Aorta (tissue), 5 donors: ENCODE results near the gene APEH. TPM values are rescaled to one million over a fixed set of nuclear protein-coding genes. Genes with fewer than 3 reads are reported as not detected.

Experiments used
- ATAC-seq: fragments of 200-7000 bp; cut with Tn5 transposase; one replicate; pipeline ENCODE4 v1.9.1; 2022; ENCODE audit warnings: moderate library complexity; ENCODE audit not compliant: low FRiP score
- DNase-seq, 2 donors: peaks; one replicate each; pipeline ENCODE4 v3.0.0-alpha.2; 2020
- H3K27ac ChIP-seq, 2 donors: one replicate each; pipeline ENCODE4 v1.5.1; 2013; ENCODE audit warnings: low read length in 2 of 2, mild to moderate bottlenecking in 2 of 2, moderate library complexity in 2 of 2, control low read depth in 1 of 2, inconsistent platforms in 1 of 2, low read depth in 1 of 2
- H3K27me3 ChIP-seq, 2 donors: one replicate each; pipeline ENCODE4 v1.6.1; 2013; ENCODE audit warnings: control low read depth in 1 of 2, low read length in 1 of 2, mild to moderate bottlenecking in 1 of 2, moderate library complexity in 1 of 2; ENCODE audit not compliant: insufficient read depth in 2 of 2, control insufficient read depth in 1 of 2
- H3K36me3 ChIP-seq, 2 donors: one replicate each; pipeline ENCODE4 v1.6.1; 2013; ENCODE audit warnings: control low read depth in 1 of 2, low read length in 1 of 2, mild to moderate bottlenecking in 1 of 2; ENCODE audit not compliant: insufficient read depth in 2 of 2, control insufficient read depth in 1 of 2
- H3K4me1 ChIP-seq, 2 donors: one replicate each; pipeline ENCODE4 v1.6.1; 2013; ENCODE audit warnings: low read length in 2 of 2, control low read depth in 1 of 2, mild to moderate bottlenecking in 1 of 2, moderate library complexity in 1 of 2; ENCODE audit not compliant: insufficient read depth in 2 of 2, control insufficient read depth in 1 of 2
- H3K4me3 ChIP-seq, 2 donors: one replicate each; pipeline ENCODE4 v1.5.1; 2013; ENCODE audit warnings: low read length in 2 of 2, control low read depth in 1 of 2, mild to moderate bottlenecking in 1 of 2
- H3K9me3 ChIP-seq: one replicate; pipeline ENCODE4 v1.6.1; 2013; ENCODE audit warnings: mild to moderate bottlenecking, low read length; ENCODE audit not compliant: control insufficient read depth
- WGBS, 2 donors: extraction: QIAGEN DNeasy Blood & Tissue Kit; methylation state at CpG; one replicate each; pipeline ENCODE4 v1.1.7; 2013; 5-methylcytosine and 5-hydroxymethylcytosine counted together
- intact Hi-C, 2 donors: fragments of 100-400 bp; cut with DNase I; formaldehyde crosslinking; loops; one replicate each; pipeline versions ENCODE4 v1.14.2 to v1.15.0; 2022
- polyA plus RNA-seq, 2 donors: library from polyadenylated mRNA; stranded (reverse); fragments of 200-250 nt; gene quantifications; one replicate each; pipeline ENCODE4 v1.2.3, GENCODE V29; 2013
- total RNA-seq, 2 donors: library from RNA; stranded (reverse); fragmentation: NEBNext Ultra II Directional; extraction: Animal tissue kit (Norgen Biotek cat#: 25700); gene quantifications; one replicate each; pipeline ENCODE4 v1.2.1, GENCODE V29; 2021
- donor health status: healthy with polysubstance abuse.
- donor health status: Bipolar disorder and iron deficiency.
- donor health status: DM: no; HTN: no; CAD: no.
- donor health status: DM: no; HTN: no; CAD: no.
- donor health status: DM: yes; HTN: yes; CAD: no.

APEH gene
- total and polyA plus RNA-seq, 4 donors, result 30.3 to 53.6 (median 49.4) TPM

- WGBS, 2 donors, result 52 to 57% methylated on average over 5 of the region's 5 CpGs
- H3K27ac ChIP-seq, result no peak overlapping the region
- no peaks in the 10 kb centered on the region for H3K36me3 ChIP-seq
- DNase-seq (no peak), ATAC-seq (no peak)
- intact Hi-C loops, result loop anchor here in 1 of 2 donors (5.0 kb wide), 1 partner anchor 102 kb away; no protein-coding TSS in a partner anchor
- H3K9me3 ChIP-seq, result no peaks in the 10 kb centered on the region
- H3K27me3 ChIP-seq, result no peaks in the 10 kb centered on the region
- H3K4me3 ChIP-seq, result no peak overlapping the region
- H3K4me1 ChIP-seq, result no peaks in the 10 kb centered on the region
Measured at GRCh38 chr3:49668861-49669260, 5.3 kb upstream of the APEH start.

GRCh38 chr3:49669352-49669751 is 4.8 kb upstream of the APEH start:
- Histone ChIP-seq H3K9me3 (no peaks in the 10 kb centered on the region), H3K4me1 (no peaks in the 10 kb centered on the region), H3K4me3 (no peak overlapping the region), H3K36me3 (no peaks in the 10 kb centered on the region), H3K27me3 (no peaks in the 10 kb centered on the region), H3K27ac (no peak overlapping the region)
- intact Hi-C loops, result loop anchor here in 1 of 2 donors (5.0 kb wide), 1 partner anchor 102 kb away; no protein-coding TSS in a partner anchor
- ATAC-seq (no peak), DNase-seq (no peak)
- whole genome bisulfite sequencing, 2 donors, result 63 to 65% methylated on average over 3 of the region's 3 CpGs

GRCh38 chr3:49670940-49671290 is 3.2 kb upstream of the APEH start:
- H3K36me3 ChIP-seq, result no peaks in the 10 kb centered on the region
- no peaks in the 10 kb centered on the region for H3K9me3 ChIP-seq
- H3K4me3 ChIP-seq, result no peak overlapping the region
- DNase-seq (no peak), ATAC-seq (no peak)
- WGBS, 2 donors, result 58 to 64% methylated on average over 6 of the region's 6 CpGs
- intact Hi-C loops, result loop anchor here (1.0 to 5.0 kb wide), 3 partner anchors 114 to 132 kb away; partner anchors contain the start of gene BSN (in 1 of the 2)
- no peaks in the 10 kb centered on the region for H3K4me1 ChIP-seq
- no peaks in the 10 kb centered on the region for H3K27me3 ChIP-seq
- no peak overlapping the region for H3K27ac ChIP-seq

GRCh38 chr3:49671291-49672288 is 2.6 kb upstream of the APEH start:
- WGBS, 2 donors, result 40 to 47% methylated on average over 11 of the region's 11 CpGs
- intact Hi-C loops, result loop anchor here (1.0 to 5.0 kb wide), 3 partner anchors 114 to 132 kb away; partner anchors contain the start of gene BSN (in 1 of the 2)

GRCh38 chr3:49673121-49673714 is 933 bp upstream of the APEH start:
- DNase-seq (no peak), ATAC-seq (no peak)
- H3K4me1 ChIP-seq, result no peaks in the 10 kb centered on the region
- peak overlapping the region in 1 of 2 donors; percentile 48 for H3K27ac ChIP-seq
- no peaks in the 10 kb centered on the region for H3K27me3 ChIP-seq
- H3K9me3 ChIP-seq, result no peaks in the 10 kb centered on the region
- H3K4me3 ChIP-seq, result peak overlapping the region; percentile 2 to 85
- WGBS, 2 donors, result 25 to 30% methylated on average over 12 to 17 of the region's 17 CpGs
- intact Hi-C loops, result loop anchor here (5.0 kb wide), 2 partner anchors 116 to 121 kb away; partner anchors contain the start of gene BSN (in 1 of the 2)
- H3K36me3 ChIP-seq, result peaks cover 0 to 1% of the 10 kb centered on the region in 2 donors

More at GRCh38 chr3:49671291-49672288, 2.6 kb upstream of the APEH start:
- Histone ChIP-seq H3K27me3 (no peaks in the 10 kb centered on the region), H3K36me3 (peaks cover 0 to 1% of the 10 kb centered on the region in 2 donors), H3K9me3 (no peaks in the 10 kb centered on the region), H3K4me3 (no peak overlapping the region), H3K4me1 (no peaks in the 10 kb centered on the region), H3K27ac (no peak overlapping the region)
- ATAC-seq, result no peak
- DNase-seq, result peak; percentile 64 to 86

GRCh38 chr3:49674497-49674983 is 389 bp downstream of the APEH start:
- no peaks in the 10 kb centered on the region for H3K9me3 ChIP-seq
- DNase-seq (peak in 1 of 2 donors; percentile 64), ATAC-seq (no peak)
- no peaks in the 10 kb centered on the region for H3K4me1 ChIP-seq
- peak overlapping the region; percentile 23 to 85 for H3K4me3 ChIP-seq
- intact Hi-C loops, result loop anchor here (5.0 kb wide), 2 partner anchors 117 to 122 kb away; partner anchors contain the start of gene BSN (in 1 of the 2)
- no peaks in the 10 kb centered on the region for H3K27me3 ChIP-seq
- H3K27ac ChIP-seq, result peak overlapping the region in 1 of 2 donors; percentile 1
- 3 to 4% methylated on average over 34 of the region's 34 CpGs for WGBS, 2 donors
- peaks cover 0 to 4% of the 10 kb centered on the region in 2 donors for H3K36me3 ChIP-seq

GRCh38 chr3:49675912-49676311 is 1.8 kb downstream of the APEH start:
- 90 to 96% methylated on average over 11 of the region's 11 CpGs for WGBS, 2 donors
- no peak for ATAC-seq
- no peak for DNase-seq
- Histone ChIP-seq H3K27ac (no peak overlapping the region), H3K4me1 (no peaks in the 10 kb centered on the region), H3K36me3 (peaks cover 0 to 6% of the 10 kb centered on the region in 2 donors), H3K27me3 (no peaks in the 10 kb centered on the region), H3K9me3 (no peaks in the 10 kb centered on the region), H3K4me3 (no peak overlapping the region)
- intact Hi-C loops, result no loop called here

GRCh38 chr3:49680493-49681231 is 6.5 kb downstream of the APEH start:
- Histone ChIP-seq H3K4me1 (no peaks in the 10 kb centered on the region), H3K4me3 (no peak overlapping the region), H3K27me3 (no peaks in the 10 kb centered on the region), H3K9me3 (no peaks in the 10 kb centered on the region), H3K36me3 (peaks cover 0 to 9% of the 10 kb centered on the region in 2 donors), H3K27ac (no peak overlapping the region)
- intact Hi-C loops, result no loop called here
- whole genome bisulfite sequencing, 2 donors, result 69 to 74% methylated on average over 7 of the region's 7 CpGs
- DNase-seq (no peak), ATAC-seq (no peak)
